ENCODE measurements around the gene TUT7. TPM values are rescaled to one million over a fixed set of nuclear protein-coding genes. Genes with fewer than 3 reads are reported as not detected.

The TUT7 gene
- total RNA-seq, 1 experiment from 2014 or later, result 12.5 TPM

DNA sequence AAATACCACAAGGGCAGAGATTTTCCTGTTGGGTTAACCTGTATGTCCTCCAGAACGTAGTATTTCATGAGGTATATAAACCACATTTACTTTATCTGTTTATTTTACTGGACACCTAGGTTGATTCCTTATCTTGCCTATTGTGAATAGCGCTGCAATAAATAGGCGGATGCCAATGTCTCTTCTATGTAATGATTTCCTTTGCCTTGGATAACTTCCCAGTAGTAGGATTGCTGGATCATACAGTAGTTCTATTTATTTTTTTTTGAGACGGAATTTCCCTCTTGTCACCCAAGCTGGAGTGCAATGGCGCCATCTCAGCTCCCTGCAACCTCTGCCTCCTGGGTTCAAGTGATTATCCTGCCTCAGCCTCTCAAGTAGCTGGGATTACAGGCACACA is 15.6 kb upstream of the TUT7 start:
- ChIA-PET POLR2A (no interaction called here), CTCF (no interaction called here)
- in situ Hi-C loops (cut with HindIII; ENCODE audit: low pct_unique_long_range_greater_than_20kb, low sequenced_read_pairs), result no loop called here
- Histone ChIP-seq H3K4me1 (ENCODE audit: control insufficient read depth, insufficient read depth, low read length) (no peaks in the 10 kb centered on the region), H3K27me3 (ENCODE audit: control insufficient read depth, insufficient read depth, low read length) (no peaks in the 10 kb centered on the region), H3K4me3 (ENCODE audit: low read depth in 2 of 2, low read length in 2 of 2) (no peak overlapping the region), H3K9me3 (ENCODE audit: control insufficient read depth, insufficient read depth, low read depth, low read length) (peaks cover 3% of the 10 kb centered on the region; the same call in 1 of the 2 replicates), H3K36me3 (ENCODE audit: control insufficient read depth, insufficient read depth, low read length) (no peaks in the 10 kb centered on the region), H3K27ac (ENCODE audit: low read length) (no peak overlapping the region)
- no peak for ATAC-seq
- BruUV-seq (replicated peaks), result no TSS peak
- intact Hi-C loops (cut with micrococcal nuclease; ENCODE audit: unreplicated experiment), result no loop called here
- DNase-seq (ENCODE audit: low read depth, low spot score), result no peak
- TF ChIP-seq SIN3A (IDR thresholded peaks at IDR 0.05; ENCODE audit: borderline replicate concordance, insufficient read depth, low read depth, low read length) (no peak), TCF7L2 (IDR thresholded peaks at IDR 0.05; ENCODE audit: low read depth, low read length) (no peak), CTCF (IDR thresholded peaks at IDR 0.05) (no peak), POLR2AphosphoS5 (IDR thresholded peaks at IDR 0.05; ENCODE audit: low read depth, low read length) (no peak)
- TF ChIP-seq, protein P1, sequence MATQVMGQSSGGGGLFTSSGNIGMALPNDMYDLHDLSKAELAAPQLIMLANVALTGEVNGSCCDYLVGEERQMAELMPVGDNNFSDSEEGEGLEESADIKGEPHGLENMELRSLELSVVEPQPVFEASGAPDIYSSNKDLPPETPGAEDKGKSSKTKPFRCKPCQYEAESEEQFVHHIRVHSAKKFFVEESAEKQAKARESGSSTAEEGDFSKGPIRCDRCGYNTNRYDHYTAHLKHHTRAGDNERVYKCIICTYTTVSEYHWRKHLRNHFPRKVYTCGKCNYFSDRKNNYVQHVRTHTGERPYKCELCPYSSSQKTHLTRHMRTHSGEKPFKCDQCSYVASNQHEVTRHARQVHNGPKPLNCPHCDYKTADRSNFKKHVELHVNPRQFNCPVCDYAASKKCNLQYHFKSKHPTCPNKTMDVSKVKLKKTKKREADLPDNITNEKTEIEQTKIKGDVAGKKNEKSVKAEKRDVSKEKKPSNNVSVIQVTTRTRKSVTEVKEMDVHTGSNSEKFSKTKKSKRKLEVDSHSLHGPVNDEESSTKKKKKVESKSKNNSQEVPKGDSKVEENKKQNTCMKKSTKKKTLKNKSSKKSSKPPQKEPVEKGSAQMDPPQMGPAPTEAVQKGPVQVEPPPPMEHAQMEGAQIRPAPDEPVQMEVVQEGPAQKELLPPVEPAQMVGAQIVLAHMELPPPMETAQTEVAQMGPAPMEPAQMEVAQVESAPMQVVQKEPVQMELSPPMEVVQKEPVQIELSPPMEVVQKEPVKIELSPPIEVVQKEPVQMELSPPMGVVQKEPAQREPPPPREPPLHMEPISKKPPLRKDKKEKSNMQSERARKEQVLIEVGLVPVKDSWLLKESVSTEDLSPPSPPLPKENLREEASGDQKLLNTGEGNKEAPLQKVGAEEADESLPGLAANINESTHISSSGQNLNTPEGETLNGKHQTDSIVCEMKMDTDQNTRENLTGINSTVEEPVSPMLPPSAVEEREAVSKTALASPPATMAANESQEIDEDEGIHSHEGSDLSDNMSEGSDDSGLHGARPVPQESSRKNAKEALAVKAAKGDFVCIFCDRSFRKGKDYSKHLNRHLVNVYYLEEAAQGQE (IDR thresholded peaks at IDR 0.05; ENCODE audit: insufficient read depth in 1 of 2, low read depth in 2 of 2, low read length in 1 of 2), result no peak

DNA sequence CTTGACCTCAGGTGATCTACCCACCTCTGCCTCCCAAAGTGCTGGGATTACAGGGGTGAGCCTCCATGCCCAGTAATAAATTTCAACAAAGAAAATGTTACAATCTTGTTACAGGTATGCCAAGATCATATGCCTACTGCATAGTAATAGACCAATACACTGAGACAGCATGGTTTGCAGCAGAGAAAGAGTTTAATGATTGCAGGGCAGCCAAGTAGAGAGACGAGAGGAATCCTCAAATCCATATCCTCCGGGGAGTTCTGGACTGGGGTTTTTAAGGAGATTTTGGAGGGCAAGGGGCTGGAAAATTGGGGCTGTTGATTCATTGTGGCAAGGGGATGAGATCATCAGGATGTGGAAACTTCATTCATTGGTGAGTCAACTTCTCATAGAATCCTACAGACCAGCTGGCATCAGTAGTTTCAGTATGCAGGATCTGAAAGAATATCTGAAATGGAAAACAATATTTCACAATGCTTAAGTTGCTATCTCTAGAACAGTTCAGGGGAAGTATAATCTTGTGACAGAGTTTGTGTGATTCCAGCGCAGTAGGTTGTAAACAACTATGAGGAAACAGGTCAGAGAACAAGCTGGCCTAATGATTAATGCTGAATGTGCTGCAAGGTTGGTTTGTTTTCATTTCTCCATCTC is 14.8 kb upstream of the TUT7 start:
- Histone ChIP-seq H3K4me1 (ENCODE audit: control insufficient read depth, insufficient read depth, low read length) (no peaks in the 10 kb centered on the region), H3K27me3 (ENCODE audit: control insufficient read depth, insufficient read depth, low read length) (no peaks in the 10 kb centered on the region), H3K4me3 (ENCODE audit: low read depth in 2 of 2, low read length in 2 of 2) (no peak overlapping the region), H3K36me3 (ENCODE audit: control insufficient read depth, insufficient read depth, low read length) (no peaks in the 10 kb centered on the region), H3K27ac (ENCODE audit: low read length) (no peak overlapping the region), H3K9me3 (ENCODE audit: control insufficient read depth, insufficient read depth, low read depth, low read length) (peaks cover 3% of the 10 kb centered on the region; the same call in 1 of the 2 replicates)
- no TSS peak for BruUV-seq (replicated peaks)
- no peak for ATAC-seq
- intact Hi-C loops (cut with micrococcal nuclease; ENCODE audit: unreplicated experiment), result no loop called here
- TF ChIP-seq, protein P1 (IDR thresholded peaks at IDR 0.05; ENCODE audit: insufficient read depth in 1 of 2, low read depth in 2 of 2, low read length in 1 of 2), result no peak
- no peak for TF ChIP-seq CTCF (IDR thresholded peaks at IDR 0.05)
- TF ChIP-seq SIN3A (IDR thresholded peaks at IDR 0.05; ENCODE audit: borderline replicate concordance, insufficient read depth, low read depth, low read length), result no peak
- TF ChIP-seq POLR2AphosphoS5 (IDR thresholded peaks at IDR 0.05; ENCODE audit: low read depth, low read length), result no peak
- no peak for TF ChIP-seq TCF7L2 (IDR thresholded peaks at IDR 0.05; ENCODE audit: low read depth, low read length)
- no peak for DNase-seq (ENCODE audit: low read depth, low spot score)
- in situ Hi-C loops (cut with HindIII; ENCODE audit: low pct_unique_long_range_greater_than_20kb, low sequenced_read_pairs), result no loop called here
- ChIA-PET CTCF (no interaction called here), POLR2A (no interaction called here)
